Ovary (tissue), 9 donors: ENCODE results near the gene WHRN. TPM values are rescaled to one million over a fixed set of nuclear protein-coding genes. Genes with fewer than 3 reads are reported as not detected.
A peak's percentile ranks its signal among the peaks of the same experiment; 100 is the strongest.

Source experiments
- DNase-seq, 5 donors: peaks; one replicate each; pipeline ENCODE4 v3.0.0-alpha.2; 2019 to 2020
- H3K27ac ChIP-seq, 2 donors: fragments of 200-600 bp; one replicate each; pipeline versions ENCODE4 v1.5.1 to v1.8.0; 2019 to 2022
- H3K27me3 ChIP-seq: fragments of 200-600 bp; one replicate; pipeline ENCODE4 v1.8.0; 2022
- H3K36me3 ChIP-seq: fragments of 200-600 bp; sonication (generic); one replicate; pipeline ENCODE4 v1.5.1; 2019
- H3K4me1 ChIP-seq: one replicate; pipeline ENCODE4 v1.8.1; 2013; ENCODE audit warnings: mild to moderate bottlenecking, moderate library complexity; ENCODE audit not compliant: insufficient read depth
- H3K4me3 ChIP-seq: fragments of 200-600 bp; sonication (generic); one replicate; pipeline ENCODE4 v1.5.1; 2017
- H3K9me3 ChIP-seq, 2 donors: fragments of 200-600 bp in 1 of 2; sonication (generic) in 1 of 2; one replicate each; pipeline versions ENCODE4 v1.5.1 to v1.8.1; 2013 to 2019; ENCODE audit warnings: mild to moderate bottlenecking in 1 of 2, moderate library complexity in 1 of 2
- CTCF ChIP-seq, 3 donors: fragments of 450-650 bp in 2 of 3; fragments of 200-600 bp in 1 of 3; IDR thresholded peaks; one replicate each; pipeline versions ENCODE4 v1.5.1 to v1.8.0; 2016 to 2022; ENCODE audit warnings: antibody characterized with exemption in 3 of 3, mild to moderate bottlenecking in 1 of 3
- EP300 ChIP-seq: sonication (generic); formaldehyde crosslinking; IDR thresholded peaks from one replicate; pipeline ENCODE4 v1.6.1; 2017; ENCODE audit warnings: antibody characterized with exemption
- POLR2A ChIP-seq: fragments of 450-650 bp; IDR thresholded peaks from one replicate; pipeline ENCODE4 v1.6.1; 2017; ENCODE audit warnings: antibody characterized with exemption, mild to moderate bottlenecking, moderate library complexity
- WGBS, 3 donors: extraction: QIAGEN DNeasy Blood & Tissue Kit in 1 of 3; methylation state at CpG; one replicate each; pipeline versions ENCODE4 v1.1.5 to v1.1.7; 2013 to 2017; 5-methylcytosine and 5-hydroxymethylcytosine counted together
- intact Hi-C, 4 donors: fragments of 100-400 bp; cut with DNase I; formaldehyde crosslinking; loops; one replicate each; pipeline versions ENCODE4 v1.11.0 to v1.15.1; 2022 to 2023
- polyA plus RNA-seq, 2 donors: library from polyadenylated mRNA; stranded (reverse); fragments of 200-250 nt in 1 of 2; fragments of 350-450 nt in 1 of 2; fragmentation: Illumina TruSeq in 1 of 2; extraction: RNeasy Lipid Tissue Mini Kit (QIAGEN cat#74804) in 1 of 2; gene quantifications; one replicate each; pipeline ENCODE4 v1.2.3, GENCODE V29; 2013 to 2014
- total RNA-seq, 7 donors: library from RNA; depleted of rRNA in 2 of 7; stranded (reverse); fragments of >200 nt in 2 of 7; fragmentation: NEBNext Ultra II Directional in 3 of 7; extraction: Animal tissue kit (Norgen Biotek cat#: 25700) in 3 of 7; gene quantifications; one replicate each; pipeline versions ENCODE4 v1.1.0 to v1.2.4, GENCODE V29; 2016 to 2023
- donor health status: DM: no; HTN: no; CAD: no; lungs with moderate emphysema.
- donor health status: DM: no; HTN: no; CAD: no.
- donor health status: Bipolar disorder and iron deficiency.
- donor health status: DM: yes; HTN: yes; CAD: no.
- donor health status: DM: no; HTN: no; CAD: no.
- donor health status: DM: yes; HTN: yes; CAD: no.

The WHRN gene
- total and polyA plus RNA-seq, 9 donors: 1.7 to 28.5 (median 20.3) TPM

- Histone ChIP-seq H3K4me1 (peaks cover 2% of the 10 kb centered on the region), H3K9me3 (no peaks in the 10 kb centered on the region), H3K4me3 (no peak overlapping the region), H3K36me3 (no peaks in the 10 kb centered on the region), H3K27ac (no peak overlapping the region), H3K27me3 (no peaks in the 10 kb centered on the region)
- DNase-seq: no peak
- 77 to 81% (median 77%) methylated on average over 2 of the region's 2 CpGs for whole genome bisulfite sequencing, 3 donors
- intact Hi-C loops: loop anchor here in 2 of 4 donors (10.0 kb wide), 2 partner anchors 217 to 577 kb away; partner anchors contain the start of gene TEX53 (in 1 of the 2)
- TF ChIP-seq EP300 (no peak), CTCF (IDR thresholded peaks at IDR 0.05) (no peak), POLR2A (no peak)
Measured at GRCh38 chr9:114437401-114437893, 67.8 kb downstream of the WHRN start.

GRCh38 chr9:114434878-114435311, 70.4 kb downstream of the WHRN start:
- H3K4me3 ChIP-seq: no peak overlapping the region
- TF ChIP-seq EP300 (no peak), POLR2A (no peak), CTCF (IDR thresholded peaks at IDR 0.05) (peak in 2 of 3 donors; percentile 41 to 50)
- no peaks in the 10 kb centered on the region for H3K4me1 ChIP-seq
- peak in 1 of 5 donors; percentile 26 for DNase-seq
- intact Hi-C loops: loop anchor here in 3 of 4 donors (2.0 to 10.0 kb wide), 4 partner anchors 218 to 580 kb away; partner anchors contain the start of gene TEX53 (in 2 of the 3)
- H3K27ac ChIP-seq: no peak overlapping the region
- no peaks in the 10 kb centered on the region for H3K9me3 ChIP-seq
- 38 to 49% (median 49%) methylated on average over 9 of the region's 9 CpGs for WGBS, 3 donors
- H3K27me3 ChIP-seq: no peaks in the 10 kb centered on the region
- H3K36me3 ChIP-seq: no peaks in the 10 kb centered on the region

GRCh38 chr9:114433720-114434255, 71.5 kb downstream of the WHRN start:
- intact Hi-C loops: loop anchor here in 3 of 4 donors (2.0 to 10.0 kb wide), 4 partner anchors 219 to 581 kb away; partner anchors contain the start of gene TEX53 (in 2 of the 3)

GRCh38 chr9:114433086-114433485, 72.2 kb downstream of the WHRN start:
- H3K4me1 ChIP-seq: no peaks in the 10 kb centered on the region
- no peak overlapping the region for H3K27ac ChIP-seq
- 89 to 96% (median 95%) methylated on average over 15 of the region's 15 CpGs for WGBS, 3 donors
- intact Hi-C loops: loop anchor here in 2 of 4 donors (5.0 to 10.0 kb wide), 3 partner anchors 222 to 582 kb away; partner anchors contain the start of gene TEX53 (in 2 of the 2)
- H3K4me3 ChIP-seq: no peak overlapping the region
- no peaks in the 10 kb centered on the region for H3K36me3 ChIP-seq
- H3K9me3 ChIP-seq: no peaks in the 10 kb centered on the region
- peak in 1 of 5 donors; percentile 15 for DNase-seq
- H3K27me3 ChIP-seq: no peaks in the 10 kb centered on the region
- TF ChIP-seq CTCF (IDR thresholded peaks at IDR 0.05) (no peak), POLR2A (no peak), EP300 (no peak)

More at GRCh38 chr9:114433720-114434255, 71.5 kb downstream of the WHRN start:
- TF ChIP-seq POLR2A (no peak), EP300 (no peak), CTCF (IDR thresholded peaks at IDR 0.05) (no peak)
- H3K4me1 ChIP-seq: no peaks in the 10 kb centered on the region
- WGBS, 3 donors: 50 to 62% (median 56%) methylated on average over 6 of the region's 6 CpGs
- peak in 2 of 5 donors; percentile 5 to 12 for DNase-seq
- H3K36me3 ChIP-seq: no peaks in the 10 kb centered on the region
- H3K27ac ChIP-seq: no peak overlapping the region
- no peaks in the 10 kb centered on the region for H3K27me3 ChIP-seq
- H3K4me3 ChIP-seq: no peak overlapping the region
- H3K9me3 ChIP-seq: no peaks in the 10 kb centered on the region
